Caco-2 (cell line): ENCODE data around the gene SPTB. TPM values are rescaled to one million over a fixed set of nuclear protein-coding genes. Genes with fewer than 3 reads are reported as not detected.

Experiments used
- BruUV-seq: library from RNA; stranded (reverse); fragments of 400-500 nt; replicated peaks from 2 replicates; lab custom pipeline; 2021; lab: Mats Ljungman, UMichigan
- CTCF ChIA-PET: fragments of 300-600 bp; sonication (Branson Sonifier 250); formaldehyde crosslinking; loops from one replicate; lab custom pipeline; 2022; ENCODE audit warnings: antibody characterized with exemption; lab: Charles Lee
- POLR2A ChIA-PET: fragments of 300-600 bp; sonication (Branson Sonifier 250); formaldehyde crosslinking; loops from one replicate; lab custom pipeline; 2022; ENCODE audit warnings: antibody characterized with exemption; lab: Charles Lee
- DNase-seq, 2 experiments: peaks; one replicate each; pipeline versions ENCODE4 v3.0.0 to v3.0.0-alpha.2; 2020 to 2022
- H3K27me3 ChIP-seq: replicated peaks from 2 replicates; pipeline ENCODE4 v1.6.0; 2011; ENCODE audit warnings: low read length; ENCODE audit not compliant: control insufficient read depth, insufficient read depth
- H3K36me3 ChIP-seq: 2 replicates; pipeline ENCODE4 v1.5.1; 2011; ENCODE audit warnings: low read length; ENCODE audit not compliant: control insufficient read depth, insufficient read depth
- H3K4me1 ChIP-seq: fragments of 250-450 bp; sonication (Bioruptor Pico); 2 replicates; pipeline ENCODE4 v1.5.1; 2020; ENCODE audit warnings: mild to moderate bottlenecking
- H3K4me3 ChIP-seq: 2 replicates; pipeline ENCODE4 v1.5.1; 2011; ENCODE audit warnings: low read depth, mild to moderate bottlenecking, control low read depth, low read length
- H3K9me3 ChIP-seq: fragments of 250-450 bp; sonication (Bioruptor Pico); 2 replicates; pipeline ENCODE4 v1.5.1; 2020; ENCODE audit warnings: mild to moderate bottlenecking, moderate library complexity
- H3K27ac Mint-ChIP-seq: one replicate; pipeline ENCODE4 v1.8.0; 2022; ENCODE audit warnings: mixed read lengths; ENCODE audit not compliant: unreplicated experiment
- H3K27me3 Mint-ChIP-seq: one replicate; pipeline ENCODE4 v1.8.0; 2022; ENCODE audit warnings: mixed read lengths; ENCODE audit not compliant: insufficient read depth, unreplicated experiment
- H3K36me3 Mint-ChIP-seq: one replicate; pipeline ENCODE4 v1.8.0; 2022; ENCODE audit warnings: mild to moderate bottlenecking, mixed read lengths; ENCODE audit not compliant: insufficient read depth, unreplicated experiment
- H3K4me1 Mint-ChIP-seq: one replicate; pipeline ENCODE4 v1.8.0; 2022; ENCODE audit warnings: low read depth, mixed read lengths; ENCODE audit not compliant: unreplicated experiment
- H3K4me3 Mint-ChIP-seq: one replicate; pipeline ENCODE4 v1.8.0; 2022; ENCODE audit warnings: mild to moderate bottlenecking, moderate library complexity, mixed read lengths; ENCODE audit not compliant: unreplicated experiment
- H3K9me3 Mint-ChIP-seq: one replicate; pipeline ENCODE4 v1.8.0; 2022; ENCODE audit warnings: mixed read lengths; ENCODE audit not compliant: unreplicated experiment
- CTCF ChIP-seq, 2 experiments: fragments of 200-600 bp in 1 of 2; IDR thresholded peaks; 1 replicate in 1 of 2; 2 replicates in 1 of 2; pipeline versions ENCODE4 v1.5.1 to v1.8.0; 2011 to 2022; ENCODE audit warnings: antibody characterized with exemption in 1 of 2, control low read depth in 1 of 2, inconsistent platforms in 1 of 2, low read depth in 1 of 2, low read length in 1 of 2, mild to moderate bottlenecking in 1 of 2, moderate library complexity in 1 of 2; ENCODE audit not compliant: insufficient read depth in 1 of 2, severe bottlenecking in 1 of 2, unreplicated experiment in 1 of 2
- intact Hi-C: fragments of 100-400 bp; cut with micrococcal nuclease; formaldehyde crosslinking; loops from one replicate; pipeline ENCODE4 v1.10.0; 2022; ENCODE audit not compliant: unreplicated experiment
- total RNA-seq: library from RNA; stranded (reverse); gene quantifications from 2 replicates; pipeline ENCODE4 v1.2.3, GENCODE V29; 2022

Gene SPTB
- total RNA-seq, 1 experiment from 2014 or later = 1.7 TPM

GRCh38 chr14:64784006-64784405 is 95.7 kb downstream of the SPTB start:
- Histone ChIP-seq H3K36me3 (no peaks in the 10 kb centered on the region), H3K4me3 (no peak overlapping the region), H3K9me3 (no peaks in the 10 kb centered on the region), H3K4me1 (no peaks in the 10 kb centered on the region), H3K27me3 (no peaks in the 10 kb centered on the region)
- Mint-ChIP-seq H3K9me3 (peaks cover 9% of the 10 kb centered on the region), H3K27me3 (no peaks in the 10 kb centered on the region), H3K36me3 (no peaks in the 10 kb centered on the region), H3K27ac (no peak overlapping the region), H3K4me3 (no peak overlapping the region), H3K4me1 (no peaks in the 10 kb centered on the region)
- ChIA-PET CTCF (no interaction called here), POLR2A (no interaction called here)
- intact Hi-C loops = no loop called here
- no peak for TF ChIP-seq CTCF (IDR thresholded peaks at IDR 0.05; ENCODE audit: insufficient read depth in 1 of 2, low read depth in 1 of 2, low read length in 1 of 2, severe bottlenecking in 1 of 2, unreplicated experiment in 1 of 2)
- no peak for DNase-seq
- BruUV-seq = no TSS peak

- no peak overlapping the region for H3K4me3 ChIP-seq
- no peaks in the 10 kb centered on the region for H3K9me3 ChIP-seq
- no peaks in the 10 kb centered on the region for H3K4me1 Mint-ChIP-seq
- TF ChIP-seq CTCF (IDR thresholded peaks at IDR 0.05; ENCODE audit: insufficient read depth in 1 of 2, low read depth in 1 of 2, low read length in 1 of 2, severe bottlenecking in 1 of 2, unreplicated experiment in 1 of 2) = no peak
- no peak for DNase-seq
- H3K4me1 ChIP-seq = no peaks in the 10 kb centered on the region
- H3K27ac Mint-ChIP-seq = no peak overlapping the region
- ChIA-PET POLR2A (no interaction called here), CTCF (interaction anchor here (1.1 kb wide), 1 partner anchor 17 kb away, joined by 3 read pairs; no protein-coding TSS in a partner anchor)
- BruUV-seq = no TSS peak
- peaks cover 9% of the 10 kb centered on the region for H3K9me3 Mint-ChIP-seq
- intact Hi-C loops = no loop called here
- no peaks in the 10 kb centered on the region for H3K27me3 Mint-ChIP-seq
- H3K27me3 ChIP-seq = no peaks in the 10 kb centered on the region
- H3K4me3 Mint-ChIP-seq = no peak overlapping the region
- no peaks in the 10 kb centered on the region for H3K36me3 Mint-ChIP-seq
- no peaks in the 10 kb centered on the region for H3K36me3 ChIP-seq
Measured at GRCh38 chr14:64782196-64782595, 97.5 kb downstream of the SPTB start.

GRCh38 chr14:64779472-64779871 is 100.2 kb downstream of the SPTB start:
- Mint-ChIP-seq H3K27me3 (no peaks in the 10 kb centered on the region), H3K4me3 (no peak overlapping the region), H3K36me3 (peaks cover 9% of the 10 kb centered on the region), H3K27ac (no peak overlapping the region), H3K4me1 (no peaks in the 10 kb centered on the region), H3K9me3 (peaks cover 15% of the 10 kb centered on the region)
- no peak for TF ChIP-seq CTCF (IDR thresholded peaks at IDR 0.05; ENCODE audit: insufficient read depth in 1 of 2, low read depth in 1 of 2, low read length in 1 of 2, severe bottlenecking in 1 of 2, unreplicated experiment in 1 of 2)
- CTCF ChIA-PET = interaction anchor here (1.6 kb wide), 1 partner anchor 44 kb away, joined by 4 read pairs; no protein-coding TSS in a partner anchor
- no peaks in the 10 kb centered on the region for H3K9me3 ChIP-seq
- H3K36me3 ChIP-seq = no peaks in the 10 kb centered on the region
- no peaks in the 10 kb centered on the region for H3K27me3 ChIP-seq
- BruUV-seq = no TSS peak
- H3K4me3 ChIP-seq = no peak overlapping the region
- DNase-seq = no peak
- POLR2A ChIA-PET = no interaction called here
- H3K4me1 ChIP-seq = no peaks in the 10 kb centered on the region
- intact Hi-C loops = no loop called here
